ENCODE data around the gene CD151. TPM values are rescaled to one million over a fixed set of nuclear protein-coding genes. Genes with fewer than 3 reads are reported as not detected.

The CD151 gene
- total and polyA plus RNA-seq, 4 donors: 31.6 to 264 (median 124) TPM

DNA sequence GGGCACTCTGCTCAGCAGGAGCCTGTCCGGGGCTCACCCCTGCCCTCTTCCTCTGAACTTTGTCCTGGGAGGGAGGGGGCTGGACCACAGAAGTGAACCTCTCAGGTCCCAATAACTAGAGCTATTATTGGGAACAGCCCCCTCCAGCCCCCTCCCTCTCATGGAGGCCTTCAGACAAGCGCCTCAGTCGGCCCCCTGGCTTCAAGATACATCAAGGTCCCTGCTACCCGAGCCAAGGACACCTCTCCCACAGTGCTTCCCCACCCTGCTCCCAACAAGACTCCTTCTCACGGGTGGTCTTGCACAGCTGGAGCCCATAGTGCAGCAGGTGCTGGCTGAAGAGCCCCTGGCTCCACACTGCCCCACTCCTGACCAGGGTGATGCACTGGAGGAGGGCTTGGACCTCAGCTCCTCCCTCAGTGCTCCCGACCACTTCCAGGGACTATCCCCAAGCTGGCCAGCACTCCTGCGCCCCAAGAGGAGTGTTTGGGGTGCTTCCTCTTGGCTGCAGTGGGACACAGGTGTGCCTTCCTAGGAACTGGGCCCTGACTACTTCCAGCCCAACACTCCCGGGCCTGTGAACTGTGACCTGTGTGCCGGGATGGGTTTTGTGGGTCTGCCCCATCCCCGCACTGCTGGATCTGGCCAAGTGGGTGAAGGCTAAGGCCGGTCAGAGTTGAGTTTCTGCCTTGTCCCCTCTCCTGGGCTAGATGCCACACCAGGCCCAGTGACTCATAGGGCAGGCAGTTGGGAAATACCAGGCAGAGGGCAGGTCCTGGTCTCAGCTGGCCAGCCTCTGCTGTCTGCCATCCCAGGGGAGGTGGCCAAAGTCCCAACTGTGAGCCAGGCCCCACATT lies 11.9 kb upstream of the CD151 start:
- Histone ChIP-seq H3K9me3 (ENCODE audit: control insufficient read depth in 4 of 4, low read length in 3 of 4) (no peaks in the 10 kb centered on the region), H3K4me3 (ENCODE audit: low read depth in 1 of 3, low read length in 3 of 3) (peak overlapping the region; percentile 92 to 99 (median 98)), H3K9ac (ENCODE audit: low read depth in 1 of 2, low read length in 2 of 2) (peak overlapping the region; percentile 62 to 85), H3K36me3 (ENCODE audit: control insufficient read depth in 4 of 4, insufficient read depth in 3 of 4, low read depth in 1 of 4, low read length in 3 of 4) (peaks cover 0 to 18% (median 3%) of the 10 kb centered on the region in 4 donors), H3K4me1 (ENCODE audit: control insufficient read depth in 4 of 4, insufficient read depth in 4 of 4, low read length in 3 of 4) (peaks cover 36 to 62% (median 50%) of the 10 kb centered on the region in 4 donors), H3K27ac (ENCODE audit: low read depth in 1 of 2, low read length in 2 of 2) (peak overlapping the region; percentile 87 to 95), H3K27me3 (ENCODE audit: control insufficient read depth in 4 of 4, insufficient read depth in 4 of 4, low read length in 3 of 4) (no peaks in the 10 kb centered on the region)
- DNase-seq (ENCODE audit: low spot score): no peak
- TF ChIP-seq FOXA1 (IDR thresholded peaks at IDR 0.05) (peak; percentile 72), GABPA (IDR thresholded peaks at IDR 0.05 in 1 of 2, conservative IDR thresholded peaks at IDR 0.05 in 1 of 2) (peak in 1 of 2 donors; percentile 66), YY1 (IDR thresholded peaks at IDR 0.05) (peak; percentile 62), EGR1 (IDR thresholded peaks at IDR 0.05; ENCODE audit: low read depth in 2 of 2) (peak; percentile 16 to 83), CTCF (IDR thresholded peaks at IDR 0.05; ENCODE audit: low read depth, low read length, missing input control) (no peak), NR2F2 (IDR thresholded peaks at IDR 0.05) (peak; percentile 79), FOXA2 (IDR thresholded peaks at IDR 0.05) (no peak), MAX (IDR thresholded peaks at IDR 0.05) (peak; percentile 86), RAD21 (IDR thresholded peaks at IDR 0.05) (peak; percentile 46 to 49), REST (IDR thresholded peaks at IDR 0.05) (peak; percentile 79), ATF3 (IDR thresholded peaks at IDR 0.05) (peak; percentile 99), JUND (IDR thresholded peaks at IDR 0.05) (peak; percentile 100), HNF4G (IDR thresholded peaks at IDR 0.05) (peak; percentile 77), HNF4A (conservative IDR thresholded peaks at IDR 0.05) (peak; percentile 91 to 96), ZBTB33 (IDR thresholded peaks at IDR 0.05) (no peak), TAF1 (conservative IDR thresholded peaks at IDR 0.05) (no peak), RXRA (IDR thresholded peaks at IDR 0.05) (peak; percentile 98 to 100), SP1 (IDR thresholded peaks at IDR 0.05) (peak; percentile 99)
- 19% methylated on average over 11 of the region's 11 CpGs for WGBS

Measured in liver (tissue), 9 donors.